HG03135 (cell line): Measurements from ENCODE around the gene LAMA2.

Source experiments
- ATAC-seq: cut with Tn5 transposase; IDR thresholded peaks from one replicate; pipeline ENCODE4 v1.9.1; 2021; ENCODE audit warnings: mild to moderate bottlenecking, moderate library complexity; ENCODE audit not compliant: unreplicated experiment

Gene LAMA2

DNA sequence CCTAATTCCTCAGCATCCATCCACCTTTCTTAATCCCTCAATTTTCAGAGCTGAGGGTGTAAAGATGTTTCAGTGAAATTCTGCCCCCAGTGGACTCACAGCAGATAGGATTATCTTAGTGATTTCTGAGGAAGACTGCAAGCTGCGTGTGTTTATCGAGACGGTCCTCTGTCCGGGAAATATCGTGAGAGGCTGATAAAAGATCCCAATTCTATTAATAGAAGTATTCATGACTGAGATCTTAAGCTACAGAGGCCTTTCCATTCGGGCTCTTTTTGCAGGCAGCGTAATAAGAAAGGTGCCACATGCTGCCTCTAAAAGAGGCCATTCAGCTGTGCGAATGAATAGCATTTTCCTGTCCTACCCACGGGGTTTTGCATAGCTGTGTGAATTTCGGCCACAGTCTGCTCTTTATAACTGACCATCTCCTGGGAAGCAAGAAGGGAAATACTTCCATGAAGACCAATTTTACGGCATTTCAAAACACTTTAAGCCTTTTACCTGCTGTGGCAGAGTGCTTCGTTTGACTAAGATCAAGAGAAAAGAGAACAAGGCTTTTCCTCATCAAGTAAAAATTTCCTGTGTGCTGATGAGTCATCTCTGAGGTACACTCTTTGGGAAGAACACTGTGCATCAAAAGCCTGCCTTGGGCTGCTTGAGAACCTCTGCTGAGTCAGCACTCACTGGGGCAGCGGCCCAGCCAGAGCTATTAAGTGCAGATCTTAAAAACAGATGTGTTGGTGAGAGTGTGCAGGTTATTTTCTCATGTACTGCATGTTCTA lies 618.2 kb downstream of the LAMA2 start:
- ATAC-seq = no peak

DNA sequence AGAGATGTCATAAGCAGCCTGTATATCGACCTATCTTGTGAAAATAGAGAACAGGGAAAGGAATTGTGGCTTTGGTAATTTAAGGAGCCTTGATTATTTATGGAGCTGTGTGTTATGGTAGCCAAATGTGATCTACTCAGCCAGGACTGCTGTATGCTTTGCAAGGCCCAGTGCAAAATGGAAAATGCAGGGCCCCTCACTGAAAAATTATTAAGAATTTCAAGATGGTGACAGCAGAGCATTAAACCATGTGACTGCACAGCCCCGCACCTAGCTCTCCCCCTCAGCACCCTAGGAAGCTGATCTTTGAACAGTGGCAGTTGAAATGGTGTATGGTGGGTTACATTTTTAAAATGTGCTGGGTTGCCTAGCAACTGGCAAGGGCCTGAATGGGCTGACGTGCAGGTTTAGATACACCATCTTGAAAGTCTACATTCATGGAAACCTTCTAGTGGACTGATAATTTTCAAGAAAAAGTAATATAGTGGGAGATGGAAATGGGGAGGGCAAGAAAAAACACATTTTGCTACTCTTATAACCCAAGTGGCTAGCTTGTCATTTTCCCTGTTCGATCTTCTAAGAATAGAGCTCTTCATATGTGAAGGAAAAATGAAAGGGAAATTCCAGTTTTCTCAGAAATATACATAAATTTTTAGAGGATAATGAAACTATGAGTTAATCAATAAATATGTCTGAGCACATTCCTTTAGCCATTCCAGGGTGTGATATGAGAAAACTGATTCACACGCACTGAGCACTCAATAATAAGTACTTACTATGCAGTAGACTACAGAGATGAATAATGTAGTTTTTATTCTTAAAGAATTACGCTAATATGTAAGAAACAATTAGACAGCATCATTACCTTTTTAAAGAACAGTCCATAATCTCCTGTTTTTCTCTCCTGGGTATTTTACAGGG lies 619.1 kb downstream of the LAMA2 start:
- ATAC-seq = no peak

DNA sequence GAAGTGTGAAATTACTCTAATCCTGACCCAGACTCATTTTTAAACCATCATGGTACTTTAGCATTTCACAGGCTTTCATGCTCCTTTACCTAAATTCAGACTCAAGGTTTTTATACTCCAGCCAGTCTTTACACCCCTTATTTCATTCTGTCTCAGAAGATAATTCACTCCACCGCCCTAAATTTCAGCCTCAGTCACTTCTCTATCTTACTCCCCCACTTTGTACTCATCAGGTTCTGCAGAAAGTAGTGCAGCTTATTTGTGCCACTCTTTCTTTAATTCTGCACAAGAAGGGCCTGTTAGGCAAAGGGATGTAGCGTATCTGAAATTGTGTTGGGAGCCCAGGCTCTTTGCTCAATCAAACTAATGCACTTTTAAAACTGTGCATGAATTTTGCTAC lies 621.5 kb downstream of the LAMA2 start:
- no peak for ATAC-seq

DNA sequence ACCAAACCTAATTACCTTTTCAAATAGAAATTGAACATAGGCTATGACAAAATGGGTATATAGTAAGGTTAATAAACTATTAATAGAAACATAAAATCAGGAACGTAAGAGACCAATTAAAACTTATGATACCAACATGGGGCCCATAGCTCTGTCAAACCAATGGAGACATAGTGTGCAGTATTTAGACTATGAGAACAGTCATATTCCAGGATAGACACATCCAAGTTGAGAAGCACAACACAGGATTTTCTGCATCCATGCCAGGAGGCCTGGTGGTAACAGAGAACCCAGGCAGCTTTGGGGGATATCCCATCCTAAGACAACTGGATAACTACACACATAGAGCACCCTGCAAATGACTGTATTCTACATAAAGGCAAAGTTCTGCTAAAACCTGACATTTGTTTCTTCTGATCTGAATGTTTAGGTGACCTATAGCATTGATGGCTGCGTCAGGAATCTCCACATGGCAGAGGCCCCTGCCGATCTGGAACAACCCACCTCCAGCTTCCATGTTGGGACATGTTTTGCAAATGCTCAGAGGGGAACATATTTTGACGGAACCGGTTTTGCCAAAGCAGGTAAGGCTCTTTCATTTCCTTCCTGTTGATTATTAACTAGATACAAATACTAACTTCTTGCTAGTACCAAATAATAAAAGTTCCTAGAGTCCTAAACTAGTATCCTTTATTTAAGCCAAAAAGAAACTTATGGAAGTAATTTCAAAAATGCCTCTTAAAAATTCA lies 624.3 kb downstream of the LAMA2 start:
- no peak for ATAC-seq

DNA sequence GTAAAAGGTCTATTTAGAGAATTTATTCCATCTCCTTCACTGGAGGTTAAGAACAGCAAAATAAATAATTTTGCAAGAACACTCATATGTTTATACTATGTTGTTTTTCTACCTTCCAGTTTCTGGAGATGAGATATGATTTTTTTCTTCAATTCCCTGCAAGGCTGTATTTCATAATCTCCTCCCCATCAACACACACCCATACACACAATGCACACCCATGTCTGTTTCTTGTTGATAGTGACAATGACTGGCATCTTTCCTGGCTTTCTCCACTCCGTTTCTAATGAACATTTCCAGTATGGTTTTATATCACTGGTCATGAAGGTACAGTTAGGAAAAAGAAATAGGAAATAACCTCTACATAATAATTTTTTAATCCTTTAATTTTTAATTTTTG lies 624.9 kb downstream of the LAMA2 start:
- no peak for ATAC-seq

DNA sequence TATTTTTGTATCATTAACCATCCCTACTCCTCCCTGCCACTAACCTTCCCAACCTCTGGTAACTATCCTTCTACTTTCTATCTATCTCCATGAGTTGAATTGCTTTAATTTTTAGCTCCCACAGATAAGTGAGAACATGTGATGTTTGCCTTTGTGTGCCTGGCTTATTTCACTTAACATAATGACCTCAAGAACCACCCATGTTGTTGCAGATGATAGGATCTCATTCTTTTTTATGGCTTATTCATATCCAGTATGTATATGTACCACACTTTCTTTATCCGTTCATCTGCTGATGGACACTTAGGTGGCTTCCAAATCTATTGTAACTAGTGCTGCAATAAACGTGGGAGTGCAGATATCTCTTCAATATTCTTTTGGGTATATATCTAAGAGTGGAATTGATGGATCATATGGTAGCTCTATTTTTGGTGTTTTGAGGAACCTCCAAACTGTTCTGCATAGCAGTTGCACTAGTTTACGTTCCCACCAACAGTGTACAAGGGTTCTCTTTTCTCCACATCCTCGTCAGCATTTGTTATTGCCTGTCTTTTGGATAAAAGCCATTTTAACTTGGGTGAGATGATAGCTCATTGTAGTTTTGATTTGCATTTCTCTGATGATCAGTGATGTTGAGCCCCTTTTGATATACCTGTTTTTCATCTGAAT lies 625.7 kb downstream of the LAMA2 start:
- ATAC-seq = no peak

DNA sequence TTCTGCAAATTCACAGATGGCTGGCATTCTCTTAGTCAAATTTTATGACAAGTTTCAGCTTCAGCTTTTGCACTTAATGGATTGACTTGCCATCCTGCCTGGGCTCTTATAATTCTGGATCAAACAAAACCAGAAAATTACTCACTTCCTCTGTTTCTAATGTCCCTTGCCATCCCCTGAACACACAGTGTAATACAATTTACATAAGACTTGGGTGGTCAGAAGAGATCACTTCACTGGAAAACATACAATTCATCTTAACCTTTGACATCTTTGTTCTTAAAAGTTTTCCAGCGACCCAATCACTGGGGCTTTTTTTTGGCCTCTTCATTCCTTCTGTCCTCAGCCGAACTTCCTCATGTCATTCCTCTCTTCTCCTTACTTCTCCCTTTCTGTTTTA lies 628.0 kb downstream of the LAMA2 start:
- ATAC-seq = no peak

DNA sequence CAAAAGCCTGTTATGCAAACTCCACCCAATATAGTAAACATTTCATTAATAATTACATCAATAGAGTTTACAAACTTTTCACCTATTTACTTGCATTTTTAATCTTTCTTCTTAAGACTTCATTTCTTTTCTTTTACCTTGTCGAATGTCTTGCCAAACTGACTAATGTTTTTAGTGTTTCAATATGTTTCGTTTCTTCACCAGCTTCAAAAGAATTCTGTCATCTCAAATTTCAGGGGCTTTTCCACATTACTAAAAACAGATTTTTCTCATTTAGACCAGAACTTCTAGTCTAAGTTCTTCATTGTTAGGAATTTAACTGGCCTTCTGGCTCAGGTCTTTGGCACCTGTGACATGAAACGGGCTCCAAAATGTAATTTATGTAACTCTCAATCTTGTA lies 630.5 kb downstream of the LAMA2 start:
- ATAC-seq = no peak

DNA sequence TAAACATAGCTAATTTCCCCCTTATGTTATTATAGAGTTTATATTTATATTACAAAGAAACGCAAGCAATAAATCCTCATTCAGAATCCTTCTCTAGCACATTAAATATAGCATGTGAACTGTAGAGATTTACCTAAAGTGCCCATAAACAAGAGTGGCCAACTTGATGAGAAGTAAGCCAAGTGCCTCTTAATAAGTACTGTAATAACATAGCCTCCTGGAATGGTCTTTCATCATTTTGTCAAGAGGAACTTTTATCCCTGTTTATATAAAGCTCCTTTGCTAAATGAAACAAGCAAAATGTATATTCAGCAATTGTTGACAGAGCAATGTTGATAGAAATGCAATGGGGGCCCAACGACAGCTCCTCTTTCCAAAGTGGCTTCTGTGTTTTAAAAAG lies 632.1 kb downstream of the LAMA2 start:
- no peak for ATAC-seq

DNA sequence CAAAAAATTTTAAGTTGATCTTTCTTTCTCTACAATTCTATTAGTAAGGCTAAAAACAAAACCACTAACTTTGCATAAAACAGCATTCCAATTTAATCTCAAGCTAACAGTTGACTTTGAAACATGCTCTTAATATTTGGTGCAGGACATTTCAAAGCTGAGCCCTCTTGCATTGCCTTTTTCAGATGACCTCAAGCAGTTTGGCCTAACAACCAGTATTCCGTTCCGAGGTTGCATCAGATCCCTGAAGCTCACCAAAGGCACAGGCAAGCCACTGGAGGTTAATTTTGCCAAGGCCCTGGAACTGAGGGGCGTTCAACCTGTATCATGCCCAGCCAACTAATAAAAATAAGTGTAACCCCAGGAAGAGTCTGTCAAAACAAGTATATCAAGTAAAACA lies 633.1 kb downstream of the LAMA2 start:
- no peak for ATAC-seq

DNA sequence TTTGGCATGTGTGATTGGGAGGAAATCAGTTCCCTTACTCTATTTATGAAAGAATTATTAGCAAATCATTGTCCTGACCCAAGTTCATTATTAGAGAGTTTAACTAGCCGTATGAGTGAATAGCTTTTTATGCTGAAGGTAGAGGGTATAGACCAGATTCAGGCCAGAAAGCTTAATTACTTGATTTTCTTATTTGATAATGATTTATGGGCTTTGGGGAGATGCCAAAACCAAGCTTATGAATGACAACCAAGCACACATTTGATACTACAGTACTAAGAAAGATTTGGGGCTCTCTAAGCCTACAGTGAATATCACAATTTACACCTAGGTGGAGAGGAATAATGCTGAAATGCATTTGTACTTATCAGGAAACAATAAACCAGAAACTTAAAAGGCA lies 633.8 kb downstream of the LAMA2 start:
- ATAC-seq = no peak

DNA sequence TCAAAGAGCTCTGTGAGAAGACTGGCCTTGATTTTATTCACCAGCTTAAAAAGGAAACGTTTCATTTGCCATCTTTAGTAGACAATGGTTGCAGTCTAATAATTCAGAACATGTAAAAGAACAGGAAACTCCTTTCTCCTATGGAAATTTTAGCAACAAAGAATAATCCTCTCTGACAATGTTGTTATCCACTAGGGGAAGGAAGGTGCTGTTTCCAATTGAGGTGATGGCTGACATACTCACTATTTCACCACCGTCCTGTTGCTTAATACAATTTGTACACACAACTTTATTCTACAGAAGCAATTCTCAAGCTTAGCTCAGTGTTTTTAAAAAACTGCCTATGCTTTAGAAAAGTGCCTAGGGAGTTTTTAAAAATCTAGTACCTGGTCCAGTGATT lies 634.4 kb downstream of the LAMA2 start:
- no peak for ATAC-seq

DNA sequence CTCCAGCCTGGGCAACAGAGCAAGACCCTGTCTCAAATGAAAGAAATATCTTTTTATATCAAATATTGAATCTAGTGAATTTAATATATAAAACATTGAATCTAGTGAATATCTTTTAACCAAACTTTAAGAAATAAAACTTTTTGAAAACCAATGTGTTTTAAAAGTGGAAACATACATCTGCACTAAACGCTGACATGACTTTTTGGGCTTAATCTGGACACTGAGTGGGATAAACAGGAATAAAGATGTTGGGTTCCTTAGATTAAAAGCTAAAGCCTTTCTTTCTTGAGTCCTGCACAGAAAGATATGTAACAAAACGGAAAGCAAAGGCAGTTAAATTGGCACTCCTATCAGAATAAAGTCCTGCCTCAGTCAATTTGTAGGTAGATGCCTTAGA lies 636.8 kb downstream of the LAMA2 start:
- no peak for ATAC-seq

DNA sequence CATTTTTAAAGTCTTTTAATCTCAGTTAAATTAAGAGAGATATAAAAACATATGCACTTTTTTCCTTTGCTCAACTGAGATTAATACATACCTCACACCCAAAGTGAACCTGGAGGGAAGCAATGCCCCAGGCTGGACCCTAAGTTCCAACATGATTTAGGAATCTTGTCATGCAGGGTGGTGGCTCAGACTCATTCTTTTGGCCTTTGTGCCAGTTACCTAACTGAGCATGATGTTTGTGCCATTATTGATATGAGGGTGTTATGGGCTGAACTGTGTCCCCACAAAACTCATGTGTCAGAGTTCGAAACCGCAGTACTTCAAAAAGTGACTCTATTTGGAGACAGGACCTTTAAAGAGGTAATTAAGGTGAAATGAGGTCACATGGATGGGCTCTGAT lies 639.0 kb downstream of the LAMA2 start:
- ATAC-seq = no peak

DNA sequence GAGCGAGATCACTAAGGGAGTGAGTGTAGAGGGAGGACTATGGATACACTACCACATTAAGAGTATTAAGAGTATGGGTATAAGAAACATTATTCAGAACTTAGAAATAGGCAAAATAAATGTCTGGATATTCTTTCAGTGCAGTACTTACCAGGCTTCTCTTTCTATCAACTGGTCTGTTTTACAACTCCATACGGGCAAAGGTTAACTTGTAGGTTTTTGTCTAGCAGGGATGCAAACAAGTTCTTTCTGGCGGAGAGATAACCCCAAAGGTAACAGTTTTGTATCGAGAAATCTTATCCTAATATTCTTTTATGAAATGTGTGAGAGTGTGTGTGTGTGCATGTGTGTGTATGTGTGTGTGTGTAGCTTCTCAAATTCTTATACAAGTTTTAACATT lies 640.9 kb downstream of the LAMA2 start:
- no peak for ATAC-seq

DNA sequence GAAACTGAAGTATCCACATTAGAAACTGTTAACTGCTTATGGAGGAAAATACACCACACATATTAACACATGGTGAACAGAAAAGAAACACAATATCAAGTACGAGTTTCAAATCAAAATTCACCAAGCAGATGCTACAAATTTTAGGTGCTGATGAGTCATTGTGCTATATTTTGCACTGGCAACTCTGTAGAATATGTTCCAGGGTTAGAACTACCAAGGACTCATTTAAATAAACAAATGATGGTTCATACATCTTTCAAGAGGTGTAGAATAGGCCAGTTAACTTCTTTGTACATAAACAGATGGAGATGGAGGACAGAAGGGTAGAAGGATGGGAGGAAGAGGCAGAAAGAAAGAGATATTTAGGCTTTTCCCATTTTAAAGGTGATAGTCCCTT lies 642.1 kb downstream of the LAMA2 start:
- no peak for ATAC-seq

DNA sequence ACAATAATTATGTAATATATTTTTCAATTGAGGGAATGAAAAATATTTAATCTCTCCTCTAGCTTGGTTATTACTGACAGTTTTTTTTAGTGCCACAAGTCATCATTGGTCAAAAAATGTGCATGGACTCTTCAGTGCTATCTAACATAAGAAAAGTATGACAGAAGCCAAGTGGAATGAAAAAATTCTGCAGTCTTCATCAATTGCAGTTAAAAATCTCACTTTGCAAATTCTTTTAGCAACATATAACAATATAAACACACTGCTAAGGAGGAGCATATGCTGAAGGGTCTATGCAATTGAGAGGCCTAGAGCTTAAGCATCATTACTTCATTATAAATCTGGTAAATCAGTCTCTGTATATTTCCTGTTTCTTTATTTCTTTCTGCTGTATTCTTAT lies 652.0 kb downstream of the LAMA2 start:
- no peak for ATAC-seq

DNA sequence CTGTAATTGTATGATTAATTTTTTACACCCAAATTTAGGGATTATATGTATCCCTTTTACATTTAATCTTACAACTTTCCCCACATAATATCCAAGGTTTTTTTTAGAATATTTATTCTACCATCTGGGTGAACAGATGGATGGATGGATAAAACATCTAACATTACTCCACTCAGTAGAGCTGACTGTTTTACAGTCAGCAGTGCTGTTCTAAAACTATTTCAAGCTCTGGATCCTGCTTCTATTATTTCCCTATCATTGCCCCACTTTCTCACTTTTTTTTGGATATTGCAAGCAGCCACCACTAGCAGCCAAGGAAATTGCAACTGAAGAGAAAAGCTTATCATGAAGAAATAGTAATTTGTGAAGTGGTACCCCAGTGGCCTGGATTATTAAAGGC lies 653.3 kb downstream of the LAMA2 start:
- ATAC-seq = no peak

DNA sequence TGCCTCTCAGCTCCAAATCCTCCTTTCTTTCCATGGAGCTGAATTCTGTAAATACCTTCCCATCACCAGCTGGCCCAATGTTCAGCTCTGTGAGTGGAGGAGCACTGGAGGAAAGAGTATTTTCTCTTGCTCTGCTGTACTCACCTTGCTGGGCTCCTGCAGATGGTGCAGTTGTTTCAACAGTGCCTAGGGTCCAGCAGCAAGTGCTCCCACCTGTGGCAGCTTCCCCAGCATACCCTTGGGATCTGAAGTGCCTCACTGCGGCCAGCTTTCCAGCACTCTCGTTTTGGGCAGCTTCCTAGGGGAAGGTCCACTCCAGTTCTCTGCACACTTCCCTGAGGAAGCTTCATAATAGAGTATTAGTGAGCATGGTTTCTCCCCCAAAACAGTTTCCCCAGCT lies 656.1 kb downstream of the LAMA2 start:
- no peak for ATAC-seq

DNA sequence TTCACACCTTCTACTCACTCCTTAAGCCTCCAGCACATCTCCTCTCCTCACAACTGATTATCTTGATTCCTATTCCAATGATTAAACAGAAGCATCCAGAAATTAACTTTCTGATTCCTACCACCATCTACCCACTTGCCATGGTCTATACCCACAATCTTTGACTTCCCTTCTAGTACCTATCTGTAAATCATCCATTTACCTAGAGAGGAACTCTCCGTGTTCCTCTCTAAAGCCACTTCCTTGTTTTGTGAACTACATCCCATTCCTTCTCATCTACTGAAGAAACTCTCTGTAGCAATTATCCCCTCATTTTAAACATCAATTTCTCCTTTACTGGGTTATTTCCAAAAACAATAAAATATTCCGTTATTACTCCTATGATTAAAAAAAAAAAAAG lies 659.8 kb downstream of the LAMA2 start:
- ATAC-seq = no peak

DNA sequence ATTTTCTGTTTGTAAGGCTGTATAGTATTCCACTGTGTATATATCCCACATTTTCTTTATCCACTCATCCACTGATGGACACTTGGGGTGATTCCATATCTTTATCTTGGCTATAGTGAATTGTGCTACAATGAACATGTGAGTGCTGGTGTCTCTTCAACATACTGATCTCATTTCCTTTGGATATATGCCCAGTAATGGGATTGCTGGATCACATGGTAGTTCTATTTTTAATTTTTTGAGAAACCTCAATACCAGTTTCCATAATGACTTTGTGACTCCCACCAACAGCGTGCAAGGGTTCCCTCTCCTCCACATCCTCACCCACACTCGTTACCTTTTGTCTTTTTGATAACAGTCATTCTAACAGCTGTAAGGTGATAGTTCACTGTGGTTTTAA lies 661.0 kb downstream of the LAMA2 start:
- ATAC-seq = no peak
